ENCODE results near the gene NELFA. TPM values are rescaled to one million over a fixed set of nuclear protein-coding genes. Genes with fewer than 3 reads are reported as not detected.

NELFA gene
- total and polyA plus RNA-seq, 2 donors (not counting 1 experiment from before 2014, with no cell fraction given): 7.4 to 15.2 TPM

GRCh38 chr4:2051086-2051485 lies 42.3 kb upstream of the NELFA start:
- no peaks in the 10 kb centered on the region for H3K27me3 ChIP-seq (ENCODE audit: control insufficient read depth, insufficient read depth, low read length)
- TF ChIP-seq EZH2 (IDR thresholded peaks at IDR 0.05; ENCODE audit: low read length, missing control alignments): no peak
- no peak for TF ChIP-seq CTCF (conservative IDR thresholded peaks at IDR 0.05 in 1 of 2, IDR thresholded peaks at IDR 0.05 in 1 of 2; ENCODE audit: low read depth in 1 of 2, low read length in 2 of 2)
- no peaks in the 10 kb centered on the region for H3K4me1 ChIP-seq (ENCODE audit: control insufficient read depth, extremely low read depth, insufficient read depth, low read length)
- H3K4me3 ChIP-seq (replicated peaks in 1 of 4; ENCODE audit: control extremely low read depth in 1 of 4, insufficient read depth in 1 of 4, low read depth in 3 of 4, low read length in 4 of 4): no peak overlapping the region
- H2AFZ ChIP-seq (ENCODE audit: low read length): no peak overlapping the region
- H3K4me2 ChIP-seq (ENCODE audit: extremely low read depth, insufficient read depth, low read length): no peak overlapping the region
- H3K9me3 ChIP-seq (ENCODE audit: control insufficient read depth, insufficient read depth, low read depth, low read length): no peaks in the 10 kb centered on the region
- H3K27ac ChIP-seq (ENCODE audit: insufficient read depth, low read length): no peak overlapping the region
- no peaks in the 10 kb centered on the region for H4K20me1 ChIP-seq (ENCODE audit: control insufficient read depth, extremely low read depth, insufficient read depth, low read length)
- DNase-seq (ENCODE audit: low read depth in 2 of 2): no peak
- H3K36me3 ChIP-seq (ENCODE audit: control insufficient read depth, insufficient read depth, low read length): no peaks in the 10 kb centered on the region
- H3K9ac ChIP-seq (ENCODE audit: insufficient read depth, low read length): no peak overlapping the region
- H3K79me2 ChIP-seq (ENCODE audit: control insufficient read depth, insufficient read depth, low read length): no peaks in the 10 kb centered on the region

GRCh38 chr4:2049811-2050210 lies 41.0 kb upstream of the NELFA start:
- Histone ChIP-seq H3K4me3 (replicated peaks in 1 of 4; ENCODE audit: control extremely low read depth in 1 of 4, insufficient read depth in 1 of 4, low read depth in 3 of 4, low read length in 4 of 4) (no peak overlapping the region), H2AFZ (ENCODE audit: low read length) (no peak overlapping the region), H3K4me2 (ENCODE audit: extremely low read depth, insufficient read depth, low read length) (no peak overlapping the region), H3K4me1 (ENCODE audit: control insufficient read depth, extremely low read depth, insufficient read depth, low read length) (no peaks in the 10 kb centered on the region), H3K27me3 (ENCODE audit: control insufficient read depth, insufficient read depth, low read length) (no peaks in the 10 kb centered on the region), H3K27ac (ENCODE audit: insufficient read depth, low read length) (no peak overlapping the region), H4K20me1 (ENCODE audit: control insufficient read depth, extremely low read depth, insufficient read depth, low read length) (no peaks in the 10 kb centered on the region), H3K36me3 (ENCODE audit: control insufficient read depth, insufficient read depth, low read length) (no peaks in the 10 kb centered on the region), H3K79me2 (ENCODE audit: control insufficient read depth, insufficient read depth, low read length) (no peaks in the 10 kb centered on the region), H3K9ac (ENCODE audit: insufficient read depth, low read length) (no peak overlapping the region), H3K9me3 (ENCODE audit: control insufficient read depth, insufficient read depth, low read depth, low read length) (no peaks in the 10 kb centered on the region)
- no peak for DNase-seq (ENCODE audit: low read depth in 2 of 2)
- TF ChIP-seq EZH2 (IDR thresholded peaks at IDR 0.05; ENCODE audit: low read length, missing control alignments): no peak

GRCh38 chr4:2049381-2049780 lies 40.6 kb upstream of the NELFA start:
- no peak for DNase-seq (ENCODE audit: low read depth in 2 of 2)
- no peak for TF ChIP-seq EZH2 (IDR thresholded peaks at IDR 0.05; ENCODE audit: low read length, missing control alignments)
- no peak for TF ChIP-seq CTCF (conservative IDR thresholded peaks at IDR 0.05 in 1 of 2, IDR thresholded peaks at IDR 0.05 in 1 of 2; ENCODE audit: low read depth in 1 of 2, low read length in 2 of 2)
- no peak overlapping the region for H3K4me3 ChIP-seq (replicated peaks in 1 of 4; ENCODE audit: control extremely low read depth in 1 of 4, insufficient read depth in 1 of 4, low read depth in 3 of 4, low read length in 4 of 4)
- no peaks in the 10 kb centered on the region for H3K4me1 ChIP-seq (ENCODE audit: control insufficient read depth, extremely low read depth, insufficient read depth, low read length)
- no peak overlapping the region for H3K4me2 ChIP-seq (ENCODE audit: extremely low read depth, insufficient read depth, low read length)
- H2AFZ ChIP-seq (ENCODE audit: low read length): no peak overlapping the region
- no peaks in the 10 kb centered on the region for H3K9me3 ChIP-seq (ENCODE audit: control insufficient read depth, insufficient read depth, low read depth, low read length)
- H3K79me2 ChIP-seq (ENCODE audit: control insufficient read depth, insufficient read depth, low read length): no peaks in the 10 kb centered on the region
- no peaks in the 10 kb centered on the region for H3K27me3 ChIP-seq (ENCODE audit: control insufficient read depth, insufficient read depth, low read length)
- H3K27ac ChIP-seq (ENCODE audit: insufficient read depth, low read length): no peak overlapping the region
- H3K36me3 ChIP-seq (ENCODE audit: control insufficient read depth, insufficient read depth, low read length): no peaks in the 10 kb centered on the region
- H4K20me1 ChIP-seq (ENCODE audit: control insufficient read depth, extremely low read depth, insufficient read depth, low read length): no peaks in the 10 kb centered on the region
- H3K9ac ChIP-seq (ENCODE audit: insufficient read depth, low read length): no peak overlapping the region

Measured in fibroblast of lung (primary cell).